ENCODE measurements around the gene SH3RF2.
A peak's percentile ranks its signal among the peaks of the same experiment; 100 is the strongest.

GRCh38 chr5:145980718-145981117 lies 44.3 kb downstream of the SH3RF2 start:
- TF ChIP-seq POLR2A (IDR thresholded peaks at IDR 0.05) (no peak), POLR2AphosphoS5 (IDR thresholded peaks at IDR 0.05) (no peak)
- TF ChIP-seq, protein P1, sequence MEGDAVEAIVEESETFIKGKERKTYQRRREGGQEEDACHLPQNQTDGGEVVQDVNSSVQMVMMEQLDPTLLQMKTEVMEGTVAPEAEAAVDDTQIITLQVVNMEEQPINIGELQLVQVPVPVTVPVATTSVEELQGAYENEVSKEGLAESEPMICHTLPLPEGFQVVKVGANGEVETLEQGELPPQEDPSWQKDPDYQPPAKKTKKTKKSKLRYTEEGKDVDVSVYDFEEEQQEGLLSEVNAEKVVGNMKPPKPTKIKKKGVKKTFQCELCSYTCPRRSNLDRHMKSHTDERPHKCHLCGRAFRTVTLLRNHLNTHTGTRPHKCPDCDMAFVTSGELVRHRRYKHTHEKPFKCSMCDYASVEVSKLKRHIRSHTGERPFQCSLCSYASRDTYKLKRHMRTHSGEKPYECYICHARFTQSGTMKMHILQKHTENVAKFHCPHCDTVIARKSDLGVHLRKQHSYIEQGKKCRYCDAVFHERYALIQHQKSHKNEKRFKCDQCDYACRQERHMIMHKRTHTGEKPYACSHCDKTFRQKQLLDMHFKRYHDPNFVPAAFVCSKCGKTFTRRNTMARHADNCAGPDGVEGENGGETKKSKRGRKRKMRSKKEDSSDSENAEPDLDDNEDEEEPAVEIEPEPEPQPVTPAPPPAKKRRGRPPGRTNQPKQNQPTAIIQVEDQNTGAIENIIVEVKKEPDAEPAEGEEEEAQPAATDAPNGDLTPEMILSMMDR (IDR thresholded peaks at IDR 0.05): peak in 4 of 5 experiments; percentile 18 to 43 (median 32)
